Thoracic aorta (tissue), 2 donors: ENCODE results near the gene EHF. TPM values are rescaled to one million over a fixed set of nuclear protein-coding genes. Genes with fewer than 3 reads are reported as not detected.

Experiments used
- ATAC-seq: fragments of 150-250 bp; one replicate; pipeline ENCODE4 v1.8.0; 2017; ENCODE audit warnings: low read depth; ENCODE audit not compliant: insufficient number of reproducible peaks, low FRiP score
- DNase-seq: peaks from one replicate; pipeline ENCODE4 v3.0.0-alpha.2; 2020; ENCODE audit warnings: low spot score
- H3K27ac ChIP-seq, 2 donors: fragments of 200-600 bp; sonication (generic); 1 replicate in 1 of 2; 2 replicates in 1 of 2; pipeline ENCODE4 v1.5.1; 2016; ENCODE audit warnings: mild to moderate bottlenecking in 2 of 2, moderate library complexity in 2 of 2
- H3K27me3 ChIP-seq: fragments of 200-600 bp; sonication (generic); replicated peaks from 2 replicates; pipeline ENCODE4 v1.6.0; 2016; ENCODE audit warnings: mild to moderate bottlenecking; ENCODE audit not compliant: insufficient read depth
- H3K36me3 ChIP-seq: fragments of 200-600 bp; sonication (generic); one replicate; pipeline ENCODE4 v1.5.1; 2016
- H3K4me1 ChIP-seq, 2 donors: fragments of 200-600 bp; sonication (generic); 1 replicate in 1 of 2; 2 replicates in 1 of 2; pipeline versions ENCODE4 v1.5.1 to v1.6.0; 2016; ENCODE audit warnings: low read depth in 2 of 2, mild to moderate bottlenecking in 1 of 2; ENCODE audit not compliant: control insufficient read depth in 1 of 2
- H3K4me3 ChIP-seq: fragments of 200-600 bp; sonication (generic); 2 replicates; pipeline ENCODE4 v1.5.1; 2016; ENCODE audit warnings: mild to moderate bottlenecking
- H3K9me3 ChIP-seq: fragments of 200-600 bp; sonication (generic); 2 replicates; pipeline ENCODE4 v1.5.1; 2016
- total RNA-seq, 2 donors: library from RNA; depleted of rRNA; stranded (reverse); fragments of >200 nt; gene quantifications; one replicate each; pipeline versions ENCODE4 v1.1.0 to v1.2.3, GENCODE V29; 2016
- TF ChIP-seq, protein P1 (sequence below): fragments of 200-600 bp; sonication (generic); IDR thresholded peaks from one replicate; pipeline ENCODE4 v1.5.1; 2019; ENCODE audit warnings: antibody characterized with exemption

Gene EHF
- total RNA-seq, 2 donors from 2014 or later = 0.14 TPM

DNA sequence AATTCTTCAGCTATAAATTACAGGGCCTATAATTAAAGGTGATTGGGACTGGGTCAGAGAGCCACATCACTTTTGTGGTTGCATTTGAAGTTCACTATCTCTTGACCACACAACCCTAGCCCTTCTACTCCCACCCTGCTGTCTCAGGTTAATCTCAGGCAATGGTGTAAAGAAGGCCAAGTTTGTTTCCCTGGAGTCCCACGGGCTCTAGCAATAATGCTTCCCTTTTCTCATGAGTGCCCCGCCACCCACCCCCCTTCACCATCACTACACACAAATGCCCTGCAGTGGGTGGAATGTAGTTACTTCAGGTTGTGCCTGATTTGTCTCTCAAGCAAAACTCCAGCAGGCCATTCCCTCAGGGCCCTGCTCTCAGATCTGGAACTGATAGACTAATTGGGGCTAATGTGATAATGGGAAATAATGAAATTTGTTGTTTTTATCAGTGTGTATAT lies 1.8 kb upstream of the EHF start:
- no peak for ATAC-seq
- no peaks in the 10 kb centered on the region for H3K9me3 ChIP-seq
- TF ChIP-seq, protein P1, sequence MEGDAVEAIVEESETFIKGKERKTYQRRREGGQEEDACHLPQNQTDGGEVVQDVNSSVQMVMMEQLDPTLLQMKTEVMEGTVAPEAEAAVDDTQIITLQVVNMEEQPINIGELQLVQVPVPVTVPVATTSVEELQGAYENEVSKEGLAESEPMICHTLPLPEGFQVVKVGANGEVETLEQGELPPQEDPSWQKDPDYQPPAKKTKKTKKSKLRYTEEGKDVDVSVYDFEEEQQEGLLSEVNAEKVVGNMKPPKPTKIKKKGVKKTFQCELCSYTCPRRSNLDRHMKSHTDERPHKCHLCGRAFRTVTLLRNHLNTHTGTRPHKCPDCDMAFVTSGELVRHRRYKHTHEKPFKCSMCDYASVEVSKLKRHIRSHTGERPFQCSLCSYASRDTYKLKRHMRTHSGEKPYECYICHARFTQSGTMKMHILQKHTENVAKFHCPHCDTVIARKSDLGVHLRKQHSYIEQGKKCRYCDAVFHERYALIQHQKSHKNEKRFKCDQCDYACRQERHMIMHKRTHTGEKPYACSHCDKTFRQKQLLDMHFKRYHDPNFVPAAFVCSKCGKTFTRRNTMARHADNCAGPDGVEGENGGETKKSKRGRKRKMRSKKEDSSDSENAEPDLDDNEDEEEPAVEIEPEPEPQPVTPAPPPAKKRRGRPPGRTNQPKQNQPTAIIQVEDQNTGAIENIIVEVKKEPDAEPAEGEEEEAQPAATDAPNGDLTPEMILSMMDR = no peak
- no peak for DNase-seq
- no peak overlapping the region for H3K4me3 ChIP-seq
- H3K36me3 ChIP-seq = no peaks in the 10 kb centered on the region
- no peaks in the 10 kb centered on the region for H3K27me3 ChIP-seq
- no peaks in the 10 kb centered on the region for H3K4me1 ChIP-seq
- H3K27ac ChIP-seq = no peak overlapping the region

- Histone ChIP-seq H3K27me3 (no peaks in the 10 kb centered on the region), H3K9me3 (no peaks in the 10 kb centered on the region), H3K36me3 (no peaks in the 10 kb centered on the region), H3K27ac (no peak overlapping the region), H3K4me1 (no peaks in the 10 kb centered on the region), H3K4me3 (no peak overlapping the region)
- TF ChIP-seq, protein P1 = no peak
- no peak for ATAC-seq
- no peak for DNase-seq
Measured at GRCh38 chr11:34620202-34620601, 691 bp upstream of the EHF start.

- no peak overlapping the region for H3K27ac ChIP-seq
- TF ChIP-seq, protein P1 = no peak
- no peak overlapping the region for H3K4me3 ChIP-seq
- ATAC-seq (no peak), DNase-seq (no peak)
- no peaks in the 10 kb centered on the region for H3K4me1 ChIP-seq
- no peaks in the 10 kb centered on the region for H3K36me3 ChIP-seq
- no peaks in the 10 kb centered on the region for H3K9me3 ChIP-seq
- no peaks in the 10 kb centered on the region for H3K27me3 ChIP-seq
Measured at GRCh38 chr11:34621876-34622275, 983 bp downstream of the EHF start.

GRCh38 chr11:34623463-34623862 lies 2.6 kb downstream of the EHF start:
- Histone ChIP-seq H3K4me1 (no peaks in the 10 kb centered on the region), H3K27ac (no peak overlapping the region), H3K9me3 (no peaks in the 10 kb centered on the region), H3K36me3 (no peaks in the 10 kb centered on the region), H3K4me3 (no peak overlapping the region), H3K27me3 (no peaks in the 10 kb centered on the region)
- no peak for DNase-seq
- no peak for ATAC-seq
- TF ChIP-seq, protein P1 = no peak

- Histone ChIP-seq H3K9me3 (no peaks in the 10 kb centered on the region), H3K27ac (no peak overlapping the region), H3K27me3 (no peaks in the 10 kb centered on the region), H3K4me1 (no peaks in the 10 kb centered on the region), H3K4me3 (no peak overlapping the region), H3K36me3 (no peaks in the 10 kb centered on the region)
- TF ChIP-seq, protein P1 = no peak
- DNase-seq (no peak), ATAC-seq (no peak)
Measured at GRCh38 chr11:34624069-34624468, 3.2 kb downstream of the EHF start.
